ENCODE measurements around the gene MRGPRE. TPM values are rescaled to one million over a fixed set of nuclear protein-coding genes. Genes with fewer than 3 reads are reported as not detected.

Gene MRGPRE
- total and polyA plus RNA-seq, 3 experiments from 2014 or later = not detected

DNA sequence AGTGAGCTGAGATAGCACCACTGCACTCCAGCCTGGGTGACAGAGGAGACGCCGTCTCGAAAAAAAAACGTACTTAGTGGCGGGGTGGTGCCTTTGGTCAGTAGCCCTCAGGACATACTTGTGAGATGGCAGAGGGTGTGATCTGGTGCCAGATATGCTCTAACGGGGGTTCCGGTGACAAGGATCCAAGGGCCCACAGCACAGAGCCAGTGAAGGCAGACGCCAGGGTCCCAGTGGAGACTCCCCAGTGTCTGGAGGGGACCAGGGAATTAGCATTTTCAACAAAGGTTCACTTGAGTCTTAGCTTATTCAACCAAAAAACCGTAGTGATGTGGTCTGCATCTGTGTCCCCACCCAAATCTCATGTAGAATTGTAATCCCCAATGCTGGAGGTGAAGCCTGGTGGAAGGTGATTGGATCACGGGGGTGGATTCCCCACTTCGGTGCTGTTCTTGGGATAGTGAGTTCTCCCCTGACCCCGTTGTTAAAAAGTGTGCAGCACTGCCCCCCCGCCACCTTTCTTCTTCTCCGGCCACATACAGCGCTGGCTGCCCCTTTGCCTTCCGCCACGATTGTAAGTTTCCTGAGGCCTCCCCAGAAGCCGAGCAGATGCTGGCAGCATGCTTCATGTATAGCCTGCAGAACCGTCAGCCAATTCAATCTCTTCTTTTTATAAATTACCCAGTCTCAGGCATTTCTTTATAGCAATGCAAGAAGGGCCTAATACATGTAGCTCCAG, 40.5 kb downstream of the MRGPRE start:
- CTCF ChIA-PET = no interaction called here
- peaks cover 4 to 6% of the 10 kb centered on the region in 2 donors for H3K27me3 Mint-ChIP-seq
- no peak overlapping the region for H3K4me3 Mint-ChIP-seq
- Histone ChIP-seq H3K27me3 (ENCODE audit: insufficient read depth, low read length, poor library complexity, severe bottlenecking) (no peaks in the 10 kb centered on the region), H3K36me3 (ENCODE audit: insufficient read depth, low read length) (no peaks in the 10 kb centered on the region), H3K27ac (ENCODE audit: low read depth, low read length) (no peak overlapping the region), H3K9me3 (ENCODE audit: low read length) (no peaks in the 10 kb centered on the region), H3K4me3 (ENCODE audit: low read length) (no peak overlapping the region), H3K4me1 (ENCODE audit: insufficient read depth, low read length) (no peaks in the 10 kb centered on the region)
- POLR2A ChIA-PET = no interaction called here
- peak overlapping the region in 1 of 8 donors; percentile 87 for H3K27ac Mint-ChIP-seq
- no peaks in the 10 kb centered on the region for H3K4me1 Mint-ChIP-seq
- no peaks in the 10 kb centered on the region for H3K36me3 Mint-ChIP-seq
- no peaks in the 10 kb centered on the region for H3K9me3 Mint-ChIP-seq
- DNase-seq = peak in 1 of 5 donors; percentile 15

DNA sequence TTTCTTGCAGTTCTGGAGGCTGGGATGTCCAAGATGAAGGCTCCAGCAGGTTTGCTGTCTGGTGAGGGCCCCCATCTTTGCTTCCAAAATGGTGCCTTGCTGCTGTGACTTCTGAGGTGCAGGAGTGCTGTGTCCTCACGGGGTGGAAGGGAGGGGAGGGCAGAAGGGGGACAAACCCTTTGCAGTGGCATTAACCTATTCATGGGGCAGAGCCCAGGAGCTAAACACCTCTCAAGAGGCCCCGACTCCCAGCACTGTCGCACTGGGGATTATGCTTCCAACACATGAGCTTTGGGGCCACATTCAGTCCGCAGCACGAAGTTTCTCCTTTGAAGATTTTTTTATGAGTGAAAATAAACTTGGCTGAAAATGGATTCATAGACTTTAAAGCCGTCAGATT, 41.6 kb downstream of the MRGPRE start:
- Histone ChIP-seq H3K4me1 (ENCODE audit: insufficient read depth, low read length) (no peaks in the 10 kb centered on the region), H3K9me3 (ENCODE audit: low read length) (no peaks in the 10 kb centered on the region), H3K27ac (ENCODE audit: low read depth, low read length) (no peak overlapping the region), H3K27me3 (ENCODE audit: insufficient read depth, low read length, poor library complexity, severe bottlenecking) (no peaks in the 10 kb centered on the region), H3K4me3 (ENCODE audit: low read length) (no peak overlapping the region), H3K36me3 (ENCODE audit: insufficient read depth, low read length) (no peaks in the 10 kb centered on the region)
- CTCF ChIA-PET = no interaction called here
- H3K27me3 Mint-ChIP-seq = peaks cover 4 to 6% of the 10 kb centered on the region in 2 donors
- H3K27ac Mint-ChIP-seq = no peak overlapping the region
- no peak overlapping the region for H3K4me3 Mint-ChIP-seq
- POLR2A ChIA-PET = no interaction called here
- no peaks in the 10 kb centered on the region for H3K36me3 Mint-ChIP-seq
- peak in 1 of 5 donors; percentile 21 for DNase-seq
- H3K9me3 Mint-ChIP-seq = no peaks in the 10 kb centered on the region
- H3K4me1 Mint-ChIP-seq = no peaks in the 10 kb centered on the region

DNA sequence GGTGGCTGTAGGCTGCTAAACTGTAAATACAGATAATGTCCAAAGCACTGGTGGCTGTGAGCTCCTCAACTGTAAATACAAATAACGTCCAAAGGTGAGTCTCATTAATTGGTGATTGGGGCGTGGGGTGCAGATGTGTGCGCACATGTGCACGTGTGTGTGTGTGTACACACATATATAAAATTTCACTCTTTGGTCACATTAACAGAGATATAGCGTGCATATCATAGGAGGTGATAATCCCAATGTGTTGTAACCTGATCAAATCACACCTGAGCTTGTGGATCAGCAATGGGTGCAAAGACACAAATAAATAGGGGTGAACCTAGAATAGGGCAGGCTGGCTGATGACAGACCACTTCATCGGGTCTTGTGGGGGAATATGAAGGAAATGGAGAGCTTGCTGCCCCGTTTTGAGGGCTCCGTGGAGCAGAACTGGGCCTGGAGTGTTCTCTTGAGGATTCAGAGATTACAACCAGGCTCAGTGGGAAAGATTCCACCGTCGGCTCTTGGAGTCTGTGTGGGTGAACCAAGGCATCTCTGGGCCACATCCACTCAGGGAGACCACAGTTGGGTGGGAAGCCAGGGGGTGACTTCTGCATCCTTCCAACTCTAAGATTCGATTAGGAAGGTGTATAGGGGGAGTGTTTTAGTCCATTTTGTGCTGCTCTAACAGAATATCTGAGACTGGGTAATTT, 42.2 kb downstream of the MRGPRE start:
- Mint-ChIP-seq H3K9me3 (no peaks in the 10 kb centered on the region), H3K36me3 (no peaks in the 10 kb centered on the region), H3K4me3 (no peak overlapping the region), H3K4me1 (no peaks in the 10 kb centered on the region), H3K27ac (peak overlapping the region in 1 of 8 donors; percentile 21), H3K27me3 (peaks cover 4 to 6% of the 10 kb centered on the region in 2 donors)
- ChIA-PET CTCF (no interaction called here), POLR2A (no interaction called here)
- Histone ChIP-seq H3K27me3 (ENCODE audit: insufficient read depth, low read length, poor library complexity, severe bottlenecking) (no peaks in the 10 kb centered on the region), H3K4me1 (ENCODE audit: insufficient read depth, low read length) (no peaks in the 10 kb centered on the region), H3K9me3 (ENCODE audit: low read length) (no peaks in the 10 kb centered on the region), H3K36me3 (ENCODE audit: insufficient read depth, low read length) (no peaks in the 10 kb centered on the region), H3K27ac (ENCODE audit: low read depth, low read length) (no peak overlapping the region), H3K4me3 (ENCODE audit: low read length) (no peak overlapping the region)
- DNase-seq = no peak

GRCh38 chr11:3189196-3189843, 42.9 kb downstream of the MRGPRE start:
- Histone ChIP-seq H3K27ac (ENCODE audit: low read depth, low read length) (no peak overlapping the region), H3K36me3 (ENCODE audit: insufficient read depth, low read length) (no peaks in the 10 kb centered on the region), H3K9me3 (ENCODE audit: low read length) (no peaks in the 10 kb centered on the region), H3K4me3 (ENCODE audit: low read length) (no peak overlapping the region), H3K4me1 (ENCODE audit: insufficient read depth, low read length) (no peaks in the 10 kb centered on the region), H3K27me3 (ENCODE audit: insufficient read depth, low read length, poor library complexity, severe bottlenecking) (no peaks in the 10 kb centered on the region)
- CTCF ChIA-PET = no interaction called here
- POLR2A ChIA-PET = no interaction called here
- Mint-ChIP-seq H3K9me3 (no peaks in the 10 kb centered on the region), H3K36me3 (no peaks in the 10 kb centered on the region), H3K4me3 (peak overlapping the region in 1 of 7 donors; percentile 18), H3K4me1 (no peaks in the 10 kb centered on the region), H3K27me3 (peaks cover 0 to 6% of the 10 kb centered on the region in 2 donors), H3K27ac (no peak overlapping the region)
- DNase-seq = peak in 1 of 5 donors; percentile 25

DNA sequence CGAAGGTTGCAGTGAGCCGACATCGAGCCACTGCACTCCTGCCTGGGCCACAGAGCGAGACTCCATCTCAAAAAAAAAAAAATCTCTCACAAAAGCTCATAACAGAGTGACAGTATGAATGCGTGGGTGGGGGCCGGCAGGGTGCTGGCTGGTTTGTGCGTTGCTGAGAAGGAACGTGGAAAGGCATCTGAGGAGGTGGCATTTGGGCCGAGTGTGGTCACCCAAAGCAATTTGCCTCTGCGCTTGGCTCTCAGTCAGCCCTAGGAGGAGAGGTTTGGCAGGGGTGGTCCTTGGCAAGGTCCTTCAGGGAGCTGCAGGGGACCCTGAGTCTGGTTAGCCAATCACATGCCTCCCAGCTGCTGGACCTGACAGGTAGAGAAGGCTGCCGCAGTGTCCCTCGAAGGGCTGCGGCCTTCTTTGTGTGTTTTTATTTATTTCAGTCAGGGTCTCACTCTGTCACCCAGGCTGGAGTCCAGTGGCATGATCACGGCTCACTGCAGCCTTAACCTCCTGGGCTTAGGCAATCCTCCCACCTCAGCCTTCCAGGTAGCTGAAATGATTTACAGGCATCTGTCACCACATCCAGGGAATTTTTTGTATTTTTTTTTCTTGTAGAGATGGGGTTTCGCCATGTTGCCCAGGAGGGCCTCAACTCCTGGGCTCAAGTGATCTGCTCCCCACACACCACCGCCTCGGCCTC, 43.6 kb downstream of the MRGPRE start:
- CTCF ChIA-PET = no interaction called here
- Mint-ChIP-seq H3K4me3 (peak overlapping the region in 1 of 7 donors; percentile 18), H3K27me3 (peaks cover 0 to 9% of the 10 kb centered on the region in 2 donors)

DNA sequence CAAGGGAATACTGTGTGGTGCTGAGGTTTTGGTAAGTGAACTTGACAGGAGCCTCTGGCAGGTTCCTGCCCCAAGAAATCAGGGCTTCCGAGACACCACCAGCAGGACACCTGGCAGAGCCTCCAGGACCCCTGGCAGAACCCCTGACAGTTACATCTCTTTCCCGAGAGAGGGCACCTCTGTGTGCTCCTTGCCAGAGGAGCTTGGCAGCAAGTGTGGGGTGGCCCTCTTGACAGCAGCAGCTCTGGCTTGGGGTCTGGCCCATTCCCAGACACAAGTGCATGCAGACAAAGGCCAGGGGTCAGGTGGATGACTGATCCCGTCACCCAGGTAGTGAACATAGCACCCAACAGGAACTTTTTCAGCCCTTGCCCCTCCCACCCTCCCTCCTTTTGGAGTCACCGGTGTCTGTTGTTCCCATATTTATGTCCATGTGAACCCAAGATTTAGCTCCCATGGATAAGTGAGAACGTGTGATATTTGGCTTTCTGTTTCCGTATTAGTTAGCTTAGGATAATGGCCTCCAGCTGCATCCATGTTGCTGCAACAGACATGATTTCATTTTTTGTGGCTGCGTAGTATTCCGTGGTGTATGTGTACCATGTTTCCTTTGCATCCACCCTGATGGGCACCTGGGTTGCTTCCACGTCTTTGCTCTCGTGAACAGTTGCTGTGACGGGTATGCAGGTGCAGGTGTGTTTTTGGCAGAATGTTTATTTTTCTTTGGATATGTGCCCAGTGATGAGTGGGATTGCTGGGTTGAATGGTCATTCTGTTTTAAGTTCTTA, 45.9 kb downstream of the MRGPRE start:
- DNase-seq = peak in 1 of 5 donors; percentile 28
- Histone ChIP-seq H3K27ac (ENCODE audit: low read depth, low read length) (no peak overlapping the region), H3K9me3 (ENCODE audit: low read length) (no peaks in the 10 kb centered on the region), H3K36me3 (ENCODE audit: insufficient read depth, low read length) (no peaks in the 10 kb centered on the region), H3K4me1 (ENCODE audit: insufficient read depth, low read length) (no peaks in the 10 kb centered on the region), H3K4me3 (ENCODE audit: low read length) (no peak overlapping the region), H3K27me3 (ENCODE audit: insufficient read depth, low read length, poor library complexity, severe bottlenecking) (no peaks in the 10 kb centered on the region)
- no peaks in the 10 kb centered on the region for H3K36me3 Mint-ChIP-seq
- no peak overlapping the region for H3K27ac Mint-ChIP-seq
- ChIA-PET CTCF (no interaction called here), POLR2A (no interaction called here)
- H3K4me3 Mint-ChIP-seq = no peak overlapping the region
- no peaks in the 10 kb centered on the region for H3K4me1 Mint-ChIP-seq
- H3K27me3 Mint-ChIP-seq = peaks cover 0 to 9% of the 10 kb centered on the region in 2 donors
- H3K9me3 Mint-ChIP-seq = no peaks in the 10 kb centered on the region

More for the DNA sequence above, 43.6 kb downstream of the MRGPRE start:
- Histone ChIP-seq H3K27me3 (ENCODE audit: insufficient read depth, low read length, poor library complexity, severe bottlenecking) (no peaks in the 10 kb centered on the region), H3K4me1 (ENCODE audit: insufficient read depth, low read length) (no peaks in the 10 kb centered on the region), H3K4me3 (ENCODE audit: low read length) (no peak overlapping the region), H3K27ac (ENCODE audit: low read depth, low read length) (no peak overlapping the region), H3K36me3 (ENCODE audit: insufficient read depth, low read length) (no peaks in the 10 kb centered on the region), H3K9me3 (ENCODE audit: low read length) (no peaks in the 10 kb centered on the region)
- no peaks in the 10 kb centered on the region for H3K36me3 Mint-ChIP-seq
- POLR2A ChIA-PET = no interaction called here
- H3K4me1 Mint-ChIP-seq = no peaks in the 10 kb centered on the region
- no peaks in the 10 kb centered on the region for H3K9me3 Mint-ChIP-seq
- peak in 1 of 5 donors; percentile 17 for DNase-seq
- no peak overlapping the region for H3K27ac Mint-ChIP-seq

- Histone ChIP-seq H3K4me3 (ENCODE audit: low read length) (no peak overlapping the region), H3K9me3 (ENCODE audit: low read length) (no peaks in the 10 kb centered on the region), H3K4me1 (ENCODE audit: insufficient read depth, low read length) (no peaks in the 10 kb centered on the region), H3K36me3 (ENCODE audit: insufficient read depth, low read length) (no peaks in the 10 kb centered on the region), H3K27ac (ENCODE audit: low read depth, low read length) (no peak overlapping the region), H3K27me3 (ENCODE audit: insufficient read depth, low read length, poor library complexity, severe bottlenecking) (no peaks in the 10 kb centered on the region)
- Mint-ChIP-seq H3K27me3 (peaks cover 0 to 9% of the 10 kb centered on the region in 2 donors), H3K9me3 (no peaks in the 10 kb centered on the region), H3K4me1 (no peaks in the 10 kb centered on the region), H3K27ac (peak overlapping the region in 1 of 8 donors; percentile 51), H3K36me3 (no peaks in the 10 kb centered on the region), H3K4me3 (no peak overlapping the region)
- DNase-seq = peak in 1 of 5 donors; percentile 15
- ChIA-PET POLR2A (no interaction called here), CTCF (no interaction called here)
Measured at GRCh38 chr11:3184732-3185347, 47.4 kb downstream of the MRGPRE start.

Data from CD8-positive, alpha-beta memory T cell (primary cell).